NCI-H2227 (cell line): ENCODE results near the gene NOXO1.

Experiments
- DNase-seq: peaks from one replicate; lab custom pipeline; 2025; ENCODE audit not compliant: unreplicated experiment; lab: John Stamatoyannopoulos, UW

Gene NOXO1

DNA sequence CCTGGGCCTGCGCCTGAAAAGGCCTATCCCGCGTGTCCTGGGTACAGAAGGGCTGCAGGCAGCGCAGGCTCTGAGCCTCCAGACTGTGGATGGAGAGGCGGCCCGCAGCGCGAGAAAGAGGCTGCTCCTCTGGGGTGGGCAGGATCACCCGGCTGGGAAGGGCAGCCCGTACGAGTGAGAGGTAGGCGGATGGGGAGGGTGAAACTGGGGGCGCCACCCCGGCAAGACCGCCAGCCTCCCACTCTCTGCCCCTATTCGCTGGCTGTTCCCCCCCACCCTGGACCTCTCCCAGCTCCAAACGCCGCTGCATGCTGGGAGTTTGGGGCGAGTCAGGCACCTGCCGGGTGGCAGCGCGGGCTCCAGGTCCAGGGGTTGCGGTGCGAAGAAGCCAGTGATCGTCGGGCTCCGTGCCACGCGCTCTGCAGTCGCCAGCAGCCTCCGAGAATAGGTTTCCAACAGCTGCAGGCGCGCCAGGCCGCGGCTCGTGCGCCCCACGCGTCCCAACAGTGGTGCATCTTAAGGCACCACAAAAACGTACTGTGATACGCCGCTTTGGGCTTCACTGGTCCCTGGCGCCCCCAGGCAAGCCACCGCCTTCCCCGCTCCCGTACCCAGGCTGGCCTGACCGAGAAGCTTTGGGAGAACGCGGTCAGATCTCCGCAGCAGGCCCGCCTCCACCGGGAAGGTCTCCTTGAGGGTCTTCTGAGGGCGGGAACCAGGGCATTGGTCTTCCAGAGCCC lies 1.1 kb downstream of the NOXO1 start:
- DNase-seq = no peak

DNA sequence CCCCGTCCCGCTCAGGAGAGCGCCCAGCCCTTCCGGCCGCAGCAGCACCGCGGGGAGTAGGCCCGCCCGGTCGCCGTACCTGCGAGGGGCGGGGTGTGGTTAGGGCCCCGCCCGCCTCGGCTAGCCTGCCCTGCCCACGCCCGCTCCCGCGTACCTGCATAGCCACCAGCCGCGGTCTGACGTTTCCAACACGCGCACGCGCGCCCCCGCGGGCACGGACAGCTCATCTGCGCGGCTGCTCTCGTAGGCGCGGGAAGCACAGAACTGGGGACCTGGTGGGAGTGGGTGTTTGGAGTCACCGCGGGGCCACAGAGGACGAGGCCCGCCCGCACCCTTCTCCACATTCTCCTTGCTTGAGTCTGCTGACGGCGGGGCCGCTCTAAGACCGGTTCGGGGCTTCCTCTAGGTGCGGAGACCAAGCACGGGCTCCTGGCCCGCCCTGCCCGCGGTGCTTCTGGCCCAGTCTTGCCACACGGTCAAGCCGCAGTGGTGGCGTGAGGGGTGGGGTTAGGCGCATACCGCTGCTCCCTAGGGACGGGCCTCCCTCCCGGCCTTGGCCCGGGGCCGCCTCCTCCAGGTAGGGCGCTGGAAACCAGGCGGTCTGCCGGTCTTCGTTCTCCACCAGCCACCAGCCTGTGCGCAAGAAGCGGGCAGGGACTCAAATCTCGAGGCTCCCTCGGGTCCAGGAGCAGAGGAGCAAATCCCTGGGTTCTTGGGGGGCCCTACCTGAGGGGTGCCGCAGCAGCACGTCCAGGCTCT lies 1.8 kb downstream of the NOXO1 start:
- DNase-seq = no peak

DNA sequence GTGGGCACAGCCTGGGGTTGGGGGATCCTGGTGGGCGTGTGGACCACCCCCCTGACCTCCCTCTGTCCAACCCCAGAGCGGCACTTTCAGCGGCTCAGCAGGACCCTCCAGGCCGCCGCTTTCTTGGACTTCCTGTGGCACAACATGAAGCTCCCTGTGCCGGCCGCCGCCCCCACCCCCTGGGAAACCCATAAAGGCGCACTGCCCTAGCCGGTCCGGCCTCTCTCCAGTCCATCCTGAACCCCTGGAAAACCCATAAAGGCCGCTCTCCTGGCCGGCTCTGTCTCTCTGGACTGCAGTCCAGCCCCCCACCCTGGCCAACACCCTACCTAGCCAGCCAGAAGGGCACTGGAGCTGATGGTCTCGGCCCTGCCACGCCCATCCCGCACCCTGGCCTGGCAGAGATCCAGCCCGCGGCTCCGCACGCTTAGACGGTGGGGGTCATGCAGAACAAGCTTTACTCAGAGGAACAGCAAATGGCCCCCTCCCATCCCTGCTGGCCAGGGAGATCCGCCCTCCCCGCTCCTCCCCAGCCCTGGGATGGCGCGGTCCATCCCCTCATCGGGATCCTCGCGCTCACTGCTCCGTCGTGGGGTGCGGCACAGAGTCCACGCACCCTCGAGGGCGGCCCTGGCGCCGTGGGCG lies 2.7 kb downstream of the NOXO1 start:
- no peak for DNase-seq

DNA sequence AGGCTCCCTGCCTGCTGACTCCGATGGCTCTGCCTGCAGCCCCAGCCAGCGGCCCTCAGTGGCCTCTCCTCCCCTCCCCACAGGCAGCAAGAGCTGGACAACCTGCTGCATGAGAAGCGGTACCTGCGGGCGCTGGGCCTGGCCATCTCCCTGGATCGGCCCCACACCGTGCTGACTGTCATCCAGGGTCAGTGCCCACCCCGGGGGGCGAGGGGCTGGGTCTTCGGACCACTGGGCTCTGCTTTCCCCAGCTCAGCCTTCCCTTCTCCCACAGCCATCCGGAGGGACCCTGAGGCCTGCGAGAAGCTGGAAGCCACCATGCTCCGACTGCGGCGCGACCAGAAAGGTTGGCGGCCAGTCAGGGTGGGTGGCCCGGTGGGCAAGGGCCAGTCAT lies 3.4 kb downstream of the NOXO1 start:
- no peak for DNase-seq

DNA sequence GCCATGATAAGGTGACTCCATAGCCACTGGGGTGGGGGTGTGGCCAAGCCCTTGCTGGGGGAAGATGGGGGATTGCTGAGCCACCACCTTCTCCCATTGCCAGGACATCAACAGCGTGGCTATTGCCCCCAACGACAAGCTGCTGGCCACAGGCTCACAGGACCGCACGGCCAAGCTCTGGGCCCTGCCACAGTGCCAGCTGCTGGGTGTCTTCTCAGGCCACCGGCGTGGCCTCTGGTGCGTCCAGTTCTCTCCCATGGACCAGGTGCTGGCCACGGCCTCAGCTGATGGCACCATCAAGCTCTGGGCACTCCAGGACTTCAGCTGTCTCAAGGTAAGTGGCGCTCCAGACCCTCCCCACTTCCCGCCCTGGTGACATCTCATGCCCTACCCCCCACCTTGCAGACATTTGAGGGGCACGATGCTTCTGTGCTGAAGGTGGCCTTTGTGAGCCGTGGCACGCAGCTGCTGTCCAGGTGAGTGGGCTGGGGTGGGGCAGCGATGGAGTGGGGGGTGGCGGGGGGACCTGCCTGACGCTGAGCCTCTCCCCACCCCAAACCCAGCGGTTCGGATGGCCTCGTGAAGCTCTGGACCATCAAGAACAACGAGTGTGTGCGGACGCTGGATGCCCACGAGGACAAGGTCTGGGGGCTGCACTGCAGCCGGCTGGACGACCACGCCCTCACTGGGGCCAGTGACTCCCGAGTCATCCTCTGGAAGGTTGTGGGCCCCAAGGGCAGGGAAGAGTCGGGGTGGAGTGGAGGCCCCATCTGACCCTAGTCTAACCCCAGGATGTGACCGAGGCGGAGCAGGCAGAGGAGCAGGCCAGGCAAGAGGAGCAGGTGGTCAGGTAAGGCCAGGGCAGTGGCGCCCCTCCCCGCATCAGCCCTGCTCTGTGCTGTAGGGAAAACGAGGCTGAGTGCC lies 4.1 kb downstream of the NOXO1 start:
- no peak for DNase-seq

DNA sequence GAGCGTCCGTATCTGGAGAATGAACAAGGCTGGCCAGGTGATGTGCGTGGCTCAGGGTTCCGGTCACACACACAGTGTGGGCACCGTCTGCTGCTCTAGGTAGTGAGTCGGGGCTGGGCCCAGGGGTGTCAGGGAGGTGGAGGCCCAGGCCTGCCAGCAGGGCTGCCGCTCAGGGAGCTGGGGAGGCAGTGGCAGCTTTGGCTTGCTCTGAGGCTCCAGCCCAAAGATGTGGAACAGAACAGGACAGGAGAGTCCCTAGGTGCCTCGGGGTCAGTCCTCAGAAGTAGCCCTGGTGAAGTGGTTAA lies 5.1 kb downstream of the NOXO1 start:
- DNase-seq = no peak

DNA sequence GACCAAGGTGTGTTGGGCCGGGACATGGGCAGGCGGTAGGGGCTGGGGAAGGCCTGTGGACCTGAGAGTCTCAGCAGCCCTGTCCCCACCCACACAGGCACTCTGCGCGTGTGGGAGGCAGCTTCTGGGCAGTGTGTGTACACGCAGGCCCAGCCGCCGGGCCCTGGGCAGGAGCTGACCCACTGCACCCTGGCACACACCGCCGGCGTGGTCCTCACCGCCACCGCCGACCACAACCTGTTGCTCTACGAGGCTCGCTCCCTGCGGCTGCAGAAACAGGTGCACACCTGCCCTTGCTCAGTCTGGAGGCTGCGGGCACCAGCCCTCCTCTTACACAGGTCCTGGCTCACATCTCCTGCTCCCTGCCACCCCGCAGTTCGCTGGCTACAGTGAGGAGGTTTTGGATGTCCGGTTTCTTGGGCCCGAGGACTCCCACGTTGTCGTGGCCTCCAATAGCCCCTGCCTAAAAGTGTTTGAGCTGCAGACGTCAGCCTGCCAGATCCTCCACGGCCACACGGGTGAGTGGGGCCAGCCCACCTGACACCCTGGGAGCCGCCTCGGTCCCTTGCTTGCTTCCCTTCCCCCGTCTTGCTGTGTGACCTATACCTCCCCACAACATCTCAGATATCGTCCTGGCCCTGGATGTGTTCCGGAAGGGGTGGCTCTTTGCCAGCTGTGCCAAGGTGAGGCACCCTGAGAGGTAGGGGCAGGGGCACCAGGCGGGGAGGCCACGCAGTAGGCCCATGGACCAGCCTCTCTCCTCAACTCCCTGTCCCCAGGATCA lies 5.6 kb downstream of the NOXO1 start:
- no peak for DNase-seq

DNA sequence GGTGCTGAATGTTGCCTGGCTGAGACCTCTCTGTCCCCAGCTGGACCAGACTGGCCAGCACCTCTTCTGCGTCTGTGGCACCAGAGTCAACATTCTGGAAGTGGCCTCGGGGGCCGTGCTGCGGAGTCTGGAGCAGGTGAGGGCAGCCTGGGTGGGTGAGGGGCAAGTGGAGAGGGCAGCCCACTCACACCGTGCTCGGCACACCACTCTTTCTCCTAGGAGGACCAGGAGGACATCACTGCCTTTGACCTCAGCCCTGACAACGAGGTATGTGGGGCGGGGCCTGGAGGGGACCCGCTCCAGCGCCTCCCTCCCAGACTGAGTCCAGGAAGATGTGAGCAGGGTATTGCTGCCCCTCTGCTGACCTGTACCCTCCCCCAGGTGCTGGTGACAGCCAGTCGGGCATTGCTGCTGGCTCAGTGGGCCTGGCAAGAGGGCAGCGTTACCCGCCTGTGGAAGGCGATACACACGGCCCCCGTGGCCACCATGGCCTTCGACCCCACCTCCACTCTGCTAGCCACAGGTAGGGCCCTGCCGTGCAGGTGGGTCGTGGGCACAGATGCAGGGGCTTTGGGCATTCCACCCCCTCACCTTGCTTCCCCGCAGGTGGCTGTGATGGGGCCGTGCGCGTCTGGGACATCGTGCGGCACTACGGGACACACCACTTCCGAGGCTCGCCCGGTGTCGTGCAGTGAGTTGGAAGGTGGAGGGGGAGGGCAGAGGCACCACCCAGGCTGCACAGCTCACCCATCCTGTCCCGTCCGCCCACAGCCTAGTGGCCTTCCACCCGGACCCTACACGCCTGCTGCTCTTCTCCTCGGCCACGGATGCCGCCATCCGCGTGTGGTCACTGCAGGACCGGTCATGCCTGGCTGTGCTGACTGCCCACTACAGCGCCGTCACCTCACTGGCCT lies 6.9 kb downstream of the NOXO1 start:
- no peak for DNase-seq

DNA sequence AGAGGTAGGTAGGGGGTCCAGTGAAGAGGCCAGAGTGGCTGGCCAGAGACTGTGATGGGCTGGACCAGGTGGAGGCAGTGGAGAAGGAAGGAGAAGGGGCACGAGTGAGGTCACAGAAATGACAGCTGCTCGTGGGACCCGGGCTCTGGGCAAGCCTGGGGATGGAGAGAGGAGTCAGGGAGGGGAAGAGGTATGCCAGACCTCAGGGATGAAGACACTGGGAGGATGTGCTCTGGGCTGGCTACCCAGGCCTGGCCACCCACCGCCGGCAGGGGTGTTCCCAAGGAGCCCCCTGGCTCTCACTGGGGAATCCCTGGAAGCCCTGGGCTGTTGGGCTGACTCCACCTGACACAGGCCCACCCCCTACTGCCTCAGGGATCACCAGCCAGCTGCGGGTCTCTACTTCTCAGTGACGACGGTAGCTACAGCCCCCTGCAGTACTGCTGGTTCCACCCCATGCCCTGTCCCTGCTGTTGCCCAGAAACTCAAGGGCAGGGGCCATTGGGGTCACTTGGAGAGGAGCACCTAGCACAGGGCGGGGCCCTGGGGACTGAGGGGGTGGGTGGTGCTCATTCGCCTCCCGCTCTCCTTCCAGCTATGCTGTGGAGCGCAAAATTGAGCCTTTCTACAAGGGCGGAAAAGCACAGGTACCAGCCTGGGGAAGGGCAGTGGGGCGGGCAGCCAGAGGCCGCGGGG lies 7.7 kb downstream of the NOXO1 start:
- no peak for DNase-seq

DNA sequence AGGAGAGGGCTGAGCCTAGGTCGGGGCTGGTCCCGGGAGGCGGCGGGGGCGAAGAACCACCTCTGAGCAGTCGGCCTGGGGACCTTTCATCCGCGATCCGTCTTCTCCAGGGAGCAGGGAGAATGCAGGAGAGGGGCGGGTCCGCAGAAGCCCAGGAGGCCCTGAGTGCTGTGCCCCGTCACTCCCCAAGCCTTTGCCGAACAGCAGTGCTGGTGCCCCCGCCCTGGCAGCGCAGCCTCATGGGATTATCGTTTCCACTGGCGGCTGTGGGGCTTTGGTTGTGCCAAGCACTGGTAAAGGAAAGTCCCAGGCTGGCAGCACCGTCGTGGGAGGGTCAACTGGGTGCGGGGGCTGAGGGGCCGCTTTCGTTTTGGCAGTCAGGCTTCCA lies 8.8 kb downstream of the NOXO1 start:
- DNase-seq = peak; percentile 49

DNA sequence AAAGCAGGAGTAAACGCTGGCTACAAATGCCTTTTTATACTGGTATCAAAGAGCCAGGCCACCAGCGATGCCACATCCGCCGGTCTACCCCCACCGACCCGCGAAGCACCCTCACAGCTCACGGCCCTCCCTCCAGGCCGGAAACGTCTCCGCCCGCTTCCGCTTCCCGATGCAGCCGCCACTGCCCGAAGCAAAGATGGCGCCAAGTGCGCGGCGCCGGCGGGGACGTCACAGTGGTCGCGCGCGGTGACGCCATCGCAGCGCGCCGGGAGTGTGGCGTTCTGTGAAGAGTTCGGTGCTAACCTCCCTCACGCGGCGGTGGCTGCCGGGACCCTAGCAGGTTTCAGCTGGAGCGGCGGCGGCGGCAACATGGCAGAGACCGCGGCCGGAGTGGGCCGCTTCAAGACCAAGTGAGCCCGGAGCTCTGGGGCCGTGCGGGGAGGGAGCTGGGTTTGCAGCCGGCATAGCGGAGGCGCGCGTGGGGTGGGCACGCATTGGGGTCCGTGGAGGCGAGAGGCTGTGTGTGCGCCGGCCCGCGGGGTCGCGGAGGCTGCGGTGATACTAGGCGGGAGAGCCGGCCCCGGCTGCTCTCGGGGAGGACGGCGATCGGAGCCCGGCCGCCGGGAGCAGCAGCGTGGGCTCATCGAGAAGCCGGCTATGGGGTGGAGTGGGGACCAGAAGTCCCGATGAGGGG lies 9.3 kb downstream of the NOXO1 start, which contains the start of gene TBL3:
Gene TBL3 (plus strand): TSS at position 258 of the 694 bp plus-strand sequence. CDS start 112 bp downstream, at position 370.
- DNase-seq = peak; percentile 98

DNA sequence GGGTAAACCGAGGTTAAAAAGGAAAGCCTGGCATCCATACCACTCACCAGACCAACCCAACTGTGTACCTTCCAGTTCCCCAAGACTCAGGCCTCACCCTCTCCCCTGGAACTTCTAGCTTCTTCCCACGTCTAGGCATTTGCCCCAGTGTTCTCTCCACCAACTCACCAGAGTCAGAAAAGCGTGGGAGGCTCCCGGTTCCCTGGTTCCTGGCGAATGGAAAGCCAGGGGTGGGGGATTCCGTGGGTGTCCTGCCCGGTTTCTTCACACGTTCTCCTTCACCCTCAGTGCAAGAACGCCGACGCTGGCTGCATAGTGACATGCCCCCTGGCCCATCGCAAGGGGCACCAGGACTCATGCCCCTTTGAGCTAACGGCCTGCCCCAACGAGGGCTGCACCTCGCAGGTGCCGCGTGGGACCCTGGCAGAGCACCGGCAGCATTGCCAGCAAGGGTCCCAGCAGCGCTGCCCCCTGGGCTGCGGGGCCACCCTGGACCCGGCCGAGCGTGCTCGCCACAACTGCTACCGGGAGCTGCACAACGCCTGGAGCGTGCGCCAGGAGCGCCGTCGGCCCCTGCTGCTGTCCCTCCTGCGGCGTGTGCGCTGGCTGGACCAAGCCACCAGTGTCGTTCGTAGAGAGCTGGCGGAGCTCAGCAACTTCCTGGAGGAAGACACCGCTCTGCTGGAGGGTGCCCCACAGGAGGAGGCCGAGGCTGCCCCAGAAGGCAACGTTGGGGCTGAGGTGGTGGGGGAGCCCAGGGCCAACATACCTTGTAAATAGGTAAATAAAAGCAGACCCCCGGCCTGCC lies 12.9 kb downstream of the NOXO1 start:
- no peak for DNase-seq

DNA sequence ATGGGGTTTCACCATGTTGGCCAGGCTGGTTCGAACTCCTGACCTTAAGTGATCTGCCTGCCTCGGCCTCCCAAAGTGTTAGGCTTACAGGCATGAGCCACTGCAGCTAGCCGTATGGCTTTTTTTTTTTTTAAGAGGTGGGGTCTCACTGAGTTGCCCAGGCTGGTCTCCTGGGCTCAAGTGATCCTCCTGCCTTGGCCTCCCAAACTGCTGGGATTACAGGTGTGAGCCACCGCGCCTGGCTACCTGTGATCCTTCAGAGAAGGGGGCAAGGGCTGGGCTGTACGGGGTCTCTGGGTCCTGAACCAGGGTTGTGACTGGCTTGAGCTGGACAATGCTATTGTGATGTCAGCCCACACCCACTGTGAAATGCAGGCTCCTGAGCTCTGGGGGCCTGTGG lies 14.8 kb downstream of the NOXO1 start, which contains the start of gene RNF151:
Gene RNF151 (plus strand): TSS at position 397 of the 400 bp plus-strand sequence. CDS start 26 bp downstream, outside the sequence.
- no peak for DNase-seq

DNA sequence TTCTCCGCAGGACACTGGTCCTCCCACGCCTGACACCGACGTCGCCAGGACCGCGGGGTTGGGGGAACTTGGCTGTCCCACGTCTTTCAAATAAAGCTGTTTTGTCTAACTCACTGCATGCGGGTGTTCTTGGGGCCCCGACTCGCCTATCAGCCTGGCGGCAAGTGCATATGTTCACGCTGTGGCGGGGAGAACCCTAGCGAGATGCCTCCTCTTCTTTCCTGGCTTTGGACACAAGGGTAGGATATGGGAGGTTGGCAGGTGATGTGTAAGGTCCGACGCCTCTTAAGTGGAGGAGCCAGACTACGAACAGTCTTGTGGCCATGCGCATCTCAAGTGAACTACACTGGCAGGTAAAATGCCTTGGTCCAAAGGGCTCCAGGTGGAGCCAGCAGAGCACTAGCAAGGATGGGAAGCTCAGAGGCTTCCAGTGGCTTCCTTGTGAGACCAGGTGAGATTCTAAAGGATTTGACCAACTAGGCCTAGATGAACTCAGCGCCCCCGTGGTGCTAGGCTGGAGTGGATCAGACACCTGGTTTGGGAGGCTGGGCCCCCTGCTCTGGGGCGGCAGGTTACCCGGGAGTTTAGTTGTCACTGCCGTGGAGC lies 15.8 kb downstream of the NOXO1 start:
- DNase-seq = peak; percentile 31

DNA sequence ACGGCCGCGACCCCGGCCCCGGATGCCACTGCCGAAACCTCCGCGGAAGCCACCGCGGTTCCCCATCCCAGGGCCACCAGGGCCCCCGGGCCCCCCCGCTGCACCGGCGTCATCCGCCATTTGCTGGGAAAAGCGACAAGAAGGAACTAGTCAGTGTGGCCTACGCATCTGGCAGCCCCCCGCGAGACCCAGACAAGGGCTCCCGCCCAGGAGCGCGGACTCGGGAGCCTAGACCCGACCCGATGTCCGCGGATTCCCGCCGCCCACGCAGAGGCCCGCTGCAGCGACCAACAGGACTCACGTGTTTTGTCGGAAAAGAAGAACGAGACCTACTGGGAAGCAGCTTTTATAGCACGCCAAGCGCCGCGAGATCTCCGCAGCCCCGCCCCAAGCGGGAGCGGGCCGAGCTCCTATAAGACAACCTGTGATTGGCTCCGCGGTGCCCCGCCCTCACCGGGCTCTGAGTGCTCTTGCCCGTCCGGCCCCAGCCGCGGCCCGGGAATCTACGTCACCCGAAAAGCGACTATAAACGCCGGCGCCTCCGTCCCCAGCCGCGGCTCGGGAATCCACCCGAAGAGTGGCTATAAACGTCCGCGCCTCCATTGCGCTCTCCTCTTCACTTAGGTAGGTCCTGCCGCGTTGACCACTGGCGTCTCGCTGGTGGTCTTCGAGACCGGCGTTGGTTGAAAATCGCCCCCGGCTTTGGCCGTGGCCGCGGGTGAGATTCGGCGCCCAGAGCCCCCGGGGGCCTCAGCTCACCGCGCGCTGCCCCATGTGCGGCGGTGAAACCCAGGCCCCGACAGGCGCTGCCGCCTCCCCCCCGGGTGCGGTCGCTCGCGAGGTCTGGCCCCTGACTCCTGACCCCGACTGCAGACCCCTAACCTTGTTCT lies 16.5 kb downstream of the NOXO1 start, which contains the start of gene RPS2:
Gene RPS2 (minus strand): TSS at position 321 of the 890 bp plus-strand sequence. CDS start 201 bp downstream, at position 120.
- peak; percentile 99 for DNase-seq
